NCI-H2171 (cell line): ENCODE results near the gene MEAK7.

Source experiments
- DNase-seq: peaks from one replicate; lab custom pipeline; 2025; lab: John Stamatoyannopoulos, UW

Gene MEAK7

GRCh38 chr16:84504420-84505248, at the start of gene MEAK7:
Gene MEAK7, minus strand, starts transcription at chr16:84504659. Its CDS starts 6,573 bp downstream, at chr16:84498086.
- DNase-seq: peak; percentile 96

GRCh38 chr16:84553873-84554399, 49.5 kb upstream of the MEAK7 start:
- DNase-seq: no peak

GRCh38 chr16:84552135-84552534, 47.7 kb upstream of the MEAK7 start:
- no peak for DNase-seq

- DNase-seq: no peak
These were observed 45.6 kb upstream of the MEAK7 start for GRCh38 chr16:84550096-84550495.

- no peak for DNase-seq
These were observed 44.7 kb upstream of the MEAK7 start for GRCh38 chr16:84548971-84549844.

- no peak for DNase-seq
These were observed 44.0 kb upstream of the MEAK7 start for GRCh38 chr16:84548508-84548907.

- DNase-seq: peak; percentile 76
These were observed 43.1 kb upstream of the MEAK7 start for GRCh38 chr16:84547546-84548061.

- DNase-seq: no peak
These were observed 42.4 kb upstream of the MEAK7 start for GRCh38 chr16:84546669-84547545.

- DNase-seq: peak; percentile 75
These were observed 40.8 kb upstream of the MEAK7 start for GRCh38 chr16:84545114-84545737.

- peak; percentile 61 for DNase-seq
These were observed 39.7 kb upstream of the MEAK7 start for GRCh38 chr16:84544031-84544773.

GRCh38 chr16:84543253-84543652, 38.8 kb upstream of the MEAK7 start:
- no peak for DNase-seq

GRCh38 chr16:84541999-84542817, 37.7 kb upstream of the MEAK7 start:
- DNase-seq: no peak

GRCh38 chr16:84540194-84540593, 35.7 kb upstream of the MEAK7 start:
- no peak for DNase-seq

GRCh38 chr16:84538222-84538840, 33.9 kb upstream of the MEAK7 start:
- no peak for DNase-seq

- DNase-seq: no peak
These were observed 33.2 kb upstream of the MEAK7 start for GRCh38 chr16:84537491-84538151.

- no peak for DNase-seq
These were observed 31.4 kb upstream of the MEAK7 start for GRCh38 chr16:84535851-84536250.

- DNase-seq: no peak
These were observed 30.9 kb upstream of the MEAK7 start for GRCh38 chr16:84535408-84535807.

GRCh38 chr16:84534815-84535214, 30.4 kb upstream of the MEAK7 start:
- DNase-seq: no peak
